Liver (tissue), 3 donors: ENCODE data around the gene METTL14.

Experiments used
- CTCF ChIP-seq: fragments of 150-350 bp; IDR thresholded peaks from 2 replicates; pipeline ENCODE4 v1.5.1; 2017; ENCODE audit warnings: improper control_type of control experiment, low read depth, low read length; ENCODE audit not compliant: missing input control
- GABPA ChIP-seq, 2 donors: IDR thresholded peaks in 1 of 2; conservative IDR thresholded peaks in 1 of 2; 2 replicates each; pipeline ENCODE4 v1.6.1; 2016; ENCODE audit warnings: antibody characterized with exemption in 2 of 2, mild to moderate bottlenecking in 1 of 2, moderate library complexity in 1 of 2
- MAX ChIP-seq: IDR thresholded peaks from 2 replicates; pipeline ENCODE4 v1.6.1; 2016; ENCODE audit warnings: antibody characterized with exemption
- TAF1 ChIP-seq: conservative IDR thresholded peaks from 2 replicates; pipeline ENCODE4 v1.6.1; 2016; ENCODE audit warnings: antibody characterized with exemption, mild to moderate bottlenecking
- donor health status: healthy.
- donor health status: healthy.

DNA sequence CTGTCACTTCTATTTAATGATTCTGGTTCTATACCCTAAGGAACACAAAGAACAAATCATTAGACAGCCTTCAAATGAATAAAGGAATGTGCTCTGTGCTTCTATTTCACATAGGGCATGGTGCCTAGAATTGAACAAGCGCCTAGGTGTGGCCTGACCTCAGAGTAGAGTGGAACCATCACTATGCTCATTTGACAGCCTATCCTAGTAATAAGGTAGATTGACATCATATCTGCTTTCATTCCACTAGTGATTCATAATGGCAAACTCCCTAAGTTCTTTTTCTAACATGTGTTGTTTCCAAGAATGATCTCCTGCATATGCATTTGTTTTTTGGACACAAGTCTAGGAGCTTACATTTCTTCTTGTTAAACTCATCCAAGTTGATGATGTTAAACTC lies 36.6 kb downstream of the METTL14 start:
- no peak for TF ChIP-seq CTCF
- no peak for TF ChIP-seq MAX
- no peak for TF ChIP-seq TAF1
- no peak for TF ChIP-seq GABPA (IDR thresholded peaks at IDR 0.05 in 1 of 2, conservative IDR thresholded peaks at IDR 0.05 in 1 of 2)
